Left lung (tissue), 10 donors: Measurements from ENCODE around the gene LITAFD. TPM values are rescaled to one million over a fixed set of nuclear protein-coding genes. Genes with fewer than 3 reads are reported as not detected.

Experiments
- ATAC-seq: fragments of 200-7000 bp; cut with Tn5 transposase; one replicate; pipeline ENCODE4 v1.9.1; 2020; ENCODE audit warnings: moderate library complexity
- DNase-seq, 4 donors: peaks; one replicate each; pipeline ENCODE4 v3.0.0-alpha.2; 2013 to 2020
- H3K27ac ChIP-seq, 2 donors: fragments of 200-600 bp; sonication (generic) in 1 of 2; one replicate each; pipeline versions ENCODE4 v1.5.0 to v1.8.0; 2020 to 2021
- H3K27me3 ChIP-seq, 2 donors: fragments of 200-600 bp; sonication (generic) in 1 of 2; one replicate each; pipeline versions ENCODE4 v1.5.0 to v1.8.0; 2020 to 2021
- H3K36me3 ChIP-seq, 2 donors: fragments of 200-600 bp; sonication (generic) in 1 of 2; one replicate each; pipeline versions ENCODE4 v1.5.0 to v1.8.0; 2020 to 2021
- H3K4me1 ChIP-seq, 2 donors: fragments of 200-600 bp; one replicate each; pipeline ENCODE4 v1.8.0; 2021
- H3K4me3 ChIP-seq, 2 donors: fragments of 200-600 bp; sonication (generic) in 1 of 2; one replicate each; pipeline versions ENCODE4 v1.5.0 to v1.8.0; 2020 to 2021; ENCODE audit warnings: mild to moderate bottlenecking in 1 of 2
- H3K9me3 ChIP-seq, 2 donors: fragments of 200-600 bp; sonication (generic) in 1 of 2; one replicate each; pipeline versions ENCODE4 v1.5.0 to v1.8.0; 2020 to 2021
- CTCF ChIP-seq, 2 donors: fragments of 200-600 bp; sonication (generic) in 1 of 2; IDR thresholded peaks; one replicate each; pipeline versions ENCODE4 v1.5.0 to v1.8.0; 2021; ENCODE audit warnings: antibody characterized with exemption in 2 of 2
- intact Hi-C, 2 donors: fragments of 100-400 bp; cut with DNase I; formaldehyde crosslinking; loops; one replicate each; pipeline versions ENCODE4 v1.11.2 to v1.14.2; 2022
- polyA plus RNA-seq, 6 donors: library from polyadenylated mRNA; unstranded; fragments of 120-200 nt; gene quantifications; one replicate each; pipeline ENCODE4 v1.2.1, GENCODE V29; 2013; ENCODE audit not compliant: insufficient read length in 6 of 6
- total RNA-seq, 2 donors: library from RNA; stranded (reverse); fragmentation: NEBNext Ultra II Directional; extraction: Animal tissue kit (Norgen Biotek cat#: 25700); gene quantifications; one replicate each; pipeline ENCODE4 v1.2.1, GENCODE V29; 2021
- donor health status: DM: no; HTN: yes; CAD: no.
- donor health status: DM: no; HTN: no; CAD: no.

LITAFD gene
- total and polyA plus RNA-seq, 8 donors = 0.18 to 0.27 TPM; not detected in 6

GRCh38 chr16:8905795-8906591 lies 23.8 kb downstream of the LITAFD start:
- no peak overlapping the region for H3K27ac ChIP-seq
- intact Hi-C loops = loop anchor here in 1 of 2 donors (10.0 kb wide), 1 partner anchor 99 kb away; no protein-coding TSS in a partner anchor
- H3K9me3 ChIP-seq = no peaks in the 10 kb centered on the region
- H3K27me3 ChIP-seq = no peaks in the 10 kb centered on the region
- no peak for DNase-seq
- peaks cover 0 to 4% of the 10 kb centered on the region in 2 donors for H3K4me1 ChIP-seq
- no peak for ATAC-seq
- peaks cover 10 to 100% of the 10 kb centered on the region in 2 donors for H3K36me3 ChIP-seq
- no peak for TF ChIP-seq CTCF (IDR thresholded peaks at IDR 0.05)
- no peak overlapping the region for H3K4me3 ChIP-seq

- intact Hi-C loops = loop anchor here in 1 of 2 donors (10.0 kb wide), 1 partner anchor 98 kb away; no protein-coding TSS in a partner anchor
- TF ChIP-seq CTCF (IDR thresholded peaks at IDR 0.05) = no peak
- peaks cover 10 to 100% of the 10 kb centered on the region in 2 donors for H3K36me3 ChIP-seq
- no peaks in the 10 kb centered on the region for H3K27me3 ChIP-seq
- no peaks in the 10 kb centered on the region for H3K9me3 ChIP-seq
- ATAC-seq (no peak), DNase-seq (no peak)
- H3K4me1 ChIP-seq = peaks cover 0 to 4% of the 10 kb centered on the region in 2 donors
- no peak overlapping the region for H3K4me3 ChIP-seq
- no peak overlapping the region for H3K27ac ChIP-seq
Observed at GRCh38 chr16:8907096-8907495, 24.9 kb downstream of the LITAFD start.

GRCh38 chr16:8908810-8909468 lies 26.8 kb downstream of the LITAFD start:
- no peaks in the 10 kb centered on the region for H3K9me3 ChIP-seq
- peaks cover 10 to 100% of the 10 kb centered on the region in 2 donors for H3K36me3 ChIP-seq
- DNase-seq (no peak), ATAC-seq (peak; percentile 15)
- H3K4me3 ChIP-seq = no peak overlapping the region
- no peak overlapping the region for H3K27ac ChIP-seq
- peaks cover 0 to 4% of the 10 kb centered on the region in 2 donors for H3K4me1 ChIP-seq
- H3K27me3 ChIP-seq = no peaks in the 10 kb centered on the region
- no peak for TF ChIP-seq CTCF (IDR thresholded peaks at IDR 0.05)
- intact Hi-C loops = loop anchor here in 1 of 2 donors (10.0 kb wide), 1 partner anchor 96 kb away; no protein-coding TSS in a partner anchor

GRCh38 chr16:8910811-8911210 lies 28.7 kb downstream of the LITAFD start:
- no peak overlapping the region for H3K4me3 ChIP-seq
- TF ChIP-seq CTCF (IDR thresholded peaks at IDR 0.05) = no peak
- no peaks in the 10 kb centered on the region for H3K9me3 ChIP-seq
- H3K27me3 ChIP-seq = no peaks in the 10 kb centered on the region
- ATAC-seq = no peak
- intact Hi-C loops = no loop called here
- peaks cover 0 to 4% of the 10 kb centered on the region in 2 donors for H3K4me1 ChIP-seq
- H3K36me3 ChIP-seq = peaks cover 14 to 100% of the 10 kb centered on the region in 2 donors
- no peak overlapping the region for H3K27ac ChIP-seq
- DNase-seq = no peak

GRCh38 chr16:8912793-8913192 lies 30.6 kb downstream of the LITAFD start:
- Histone ChIP-seq H3K4me1 (no peaks in the 10 kb centered on the region), H3K9me3 (no peaks in the 10 kb centered on the region), H3K27ac (no peak overlapping the region), H3K36me3 (peaks cover 4 to 100% of the 10 kb centered on the region in 2 donors), H3K4me3 (no peak overlapping the region), H3K27me3 (no peaks in the 10 kb centered on the region)
- DNase-seq = no peak
- intact Hi-C loops = no loop called here
- TF ChIP-seq CTCF (IDR thresholded peaks at IDR 0.05) = no peak
- no peak for ATAC-seq
